ENCODE measurements around the gene RPS15. TPM values are rescaled to one million over a fixed set of nuclear protein-coding genes. Genes with fewer than 3 reads are reported as not detected.

RPS15 gene
- total RNA-seq, 2 donors from 2014 or later = 908 to 922 TPM

DNA sequence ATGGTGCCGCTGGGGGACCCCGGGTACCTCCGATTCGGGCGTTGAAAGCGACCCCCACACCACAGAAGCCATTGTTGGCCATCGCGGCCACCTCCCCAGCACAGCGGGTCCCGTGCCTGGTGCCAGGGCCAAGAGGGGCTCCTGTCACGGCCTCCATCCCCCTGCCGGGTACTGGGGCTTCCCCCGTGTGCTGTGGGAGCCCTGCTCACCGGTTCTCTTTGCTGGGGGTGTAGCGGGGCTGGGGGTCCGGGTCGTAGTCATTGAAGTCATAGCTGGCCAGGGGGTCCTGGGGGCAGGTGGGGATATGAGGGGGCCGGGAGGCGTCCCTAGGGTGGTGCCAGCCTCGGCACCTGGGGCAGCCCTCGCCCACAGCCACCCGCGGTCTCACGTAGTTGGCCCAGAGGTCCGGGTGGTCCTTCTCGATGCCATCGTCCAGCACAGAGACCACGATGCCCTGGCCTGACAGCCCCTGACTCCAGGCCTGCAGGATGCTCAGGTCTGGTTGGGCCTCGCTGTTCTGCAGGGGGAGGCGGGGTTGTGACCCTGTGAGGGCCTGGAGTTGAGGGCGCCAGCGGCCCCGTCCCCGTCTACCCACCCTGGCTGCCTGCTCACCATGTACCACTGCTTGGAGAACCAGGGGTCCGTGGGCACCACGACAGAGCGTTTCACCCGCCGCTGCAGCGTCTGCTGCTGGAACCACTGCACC, 49.5 kb downstream of the RPS15 start:
- intact Hi-C loops (cut with DNase I, micrococcal nuclease) = no loop called here
- DNase-seq (no peak), ATAC-seq (no peak)

DNA sequence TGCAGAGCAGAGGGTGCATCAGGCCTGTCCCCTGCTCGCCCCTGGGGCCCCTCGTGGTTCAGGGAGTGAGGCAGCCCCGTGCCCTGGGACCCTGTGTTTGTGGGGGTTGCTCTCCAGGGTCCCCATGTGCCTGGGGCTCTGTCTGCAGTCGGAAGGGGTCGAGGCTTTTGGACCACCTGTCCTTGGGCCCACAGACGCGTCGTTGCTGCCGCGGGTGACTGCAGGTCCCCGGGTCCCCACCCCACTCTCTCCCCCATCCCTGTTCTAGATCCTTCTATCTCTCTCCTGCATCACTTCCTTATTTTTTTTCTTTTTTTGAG, 50.0 kb downstream of the RPS15 start:
- ATAC-seq (no peak), DNase-seq (no peak)
- intact Hi-C loops (cut with DNase I, micrococcal nuclease) = no loop called here

DNA sequence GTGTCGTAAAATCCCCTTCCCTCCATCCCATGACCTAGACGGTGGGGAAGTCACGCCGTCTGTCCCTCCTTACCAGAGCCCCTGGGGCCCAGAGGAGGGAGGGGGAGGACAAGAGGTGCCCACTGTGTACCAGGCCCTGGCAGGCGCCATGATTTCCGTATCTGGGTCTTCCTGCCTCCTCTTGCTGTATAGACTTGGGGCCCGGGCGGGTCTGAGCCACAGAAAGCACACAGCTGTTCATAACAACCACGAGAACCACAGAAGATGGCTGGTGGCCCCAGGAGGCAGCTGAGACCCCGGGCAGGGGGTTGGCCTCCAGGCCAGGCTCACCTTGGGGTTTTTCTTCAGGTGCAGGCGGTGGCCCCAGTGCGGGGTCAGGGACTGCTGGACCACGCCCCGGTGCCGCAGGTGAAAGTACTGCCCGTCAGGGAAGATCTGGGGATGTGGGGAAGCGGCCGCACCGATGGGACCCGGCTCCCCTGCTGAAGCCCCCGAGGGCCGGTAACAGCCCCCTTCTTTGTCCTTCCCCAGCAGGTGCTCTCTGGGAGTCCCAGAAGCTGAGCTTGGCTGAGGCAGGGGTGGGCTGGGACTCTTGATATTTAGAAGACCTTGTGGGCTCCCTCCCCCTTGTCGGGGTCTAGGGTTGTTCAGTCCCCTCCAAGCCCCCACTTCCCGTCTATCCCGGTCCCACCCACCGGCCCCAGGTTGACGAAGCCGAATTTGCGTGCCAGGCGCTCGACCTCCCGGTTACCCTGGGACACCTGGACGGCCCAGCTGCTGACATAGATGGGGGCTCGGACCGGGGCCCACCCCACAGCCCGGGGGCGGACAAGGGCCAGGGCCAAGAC, 51.5 kb downstream of the RPS15 start:
- intact Hi-C loops (cut with DNase I, micrococcal nuclease) = no loop called here
- ATAC-seq = no peak
- peak in 1 of 2 donors; percentile 49 for DNase-seq

Other genes starting within 250 kb of the RPS15 start
- 10 to 100 TPM; 71.8 to 91.8 TPM for gene STK11, start 232.6 kb upstream of the RPS15 start, total RNA-seq
- gene CBARP, start 200.4 kb upstream of the RPS15 start, total RNA-seq = under 1 TPM; 0.21 to 0.50 TPM
- gene ATP5F1D, start 196.6 kb upstream of the RPS15 start, total RNA-seq = 100 to 1,000 TPM; 341 to 530 TPM
- gene MIDN, start 189.8 kb upstream of the RPS15 start, total RNA-seq = 100 to 1,000 TPM; 202 to 276 TPM
- 100 to 1,000 TPM; 220 to 267 TPM for gene CIRBP, start 169.1 kb upstream of the RPS15 start, total RNA-seq
- 10 to 100 TPM; 43.7 to 48.9 TPM for gene FAM174C, start 162.9 kb upstream of the RPS15 start, total RNA-seq
- 10 to 100 TPM; 83.8 to 85.4 TPM for gene EFNA2, start 152.5 kb upstream of the RPS15 start, total RNA-seq
- gene NDUFS7, start 54.5 kb upstream of the RPS15 start, total RNA-seq = 100 to 1,000 TPM; 141 to 178 TPM
- 1 to 10 TPM; 2.3 to 2.5 TPM for gene GAMT, start 36.9 kb upstream of the RPS15 start, total RNA-seq
- 100 to 1,000 TPM in 1 of 2 donors, 10 to 100 TPM in 1; 82.1 to 106 TPM for gene DAZAP1, start 30.8 kb upstream of the RPS15 start, total RNA-seq
- gene APC2, start 11.7 kb downstream of the RPS15 start, total RNA-seq = under 1 TPM; 0.18 to 0.56 TPM
- 10 to 100 TPM; 34.2 to 35.7 TPM for gene C19orf25, start 40.8 kb downstream of the RPS15 start, total RNA-seq
- gene PCSK4, start 52.0 kb downstream of the RPS15 start, total RNA-seq = 1 to 10 TPM; 3.2 to 4.6 TPM
- gene REEP6, start 52.8 kb downstream of the RPS15 start, total RNA-seq = 1 to 10 TPM; 3.5 to 4.1 TPM
- gene ADAMTSL5, start 74.6 kb downstream of the RPS15 start, total RNA-seq = 1 to 10 TPM; 2.0 to 5.4 TPM
- gene PLK5, start 85.7 kb downstream of the RPS15 start, total RNA-seq = not detected
- 10 to 100 TPM; 22.3 to 24.8 TPM for gene MEX3D, start 129.9 kb downstream of the RPS15 start, total RNA-seq
- 10 to 100 TPM; 47.7 to 57.5 TPM for gene MBD3, start 154.5 kb downstream of the RPS15 start, total RNA-seq
- gene UQCR11, start 167.1 kb downstream of the RPS15 start, total RNA-seq = 100 to 1,000 TPM; 337 to 359 TPM
- gene TCF3, start 214.2 kb downstream of the RPS15 start, total RNA-seq = 10 to 100 TPM; 64.1 to 64.7 TPM